ENCODE data around the gene FAM131B.

DNA sequence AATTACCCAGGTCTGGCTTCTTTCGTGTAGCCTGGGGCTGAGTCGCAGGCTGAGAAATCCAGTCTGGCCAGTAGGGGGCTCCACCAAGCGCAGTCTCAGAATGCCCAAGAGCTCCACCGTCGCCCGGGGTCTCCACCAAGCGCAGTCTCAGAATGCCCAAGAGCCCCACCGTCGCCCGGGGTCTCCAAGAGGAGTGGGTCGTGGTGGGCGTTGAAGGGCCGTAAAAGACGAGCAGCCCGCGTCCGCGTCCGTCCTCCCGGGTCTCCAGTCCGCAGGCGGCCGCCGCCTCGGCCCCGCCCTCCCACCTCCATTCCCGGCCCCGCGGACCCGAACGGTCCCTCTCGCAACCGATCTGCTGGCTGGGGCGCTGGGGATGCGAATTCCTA, 17.7 kb upstream of the FAM131B start:
- TF ChIP-seq, protein P1, sequence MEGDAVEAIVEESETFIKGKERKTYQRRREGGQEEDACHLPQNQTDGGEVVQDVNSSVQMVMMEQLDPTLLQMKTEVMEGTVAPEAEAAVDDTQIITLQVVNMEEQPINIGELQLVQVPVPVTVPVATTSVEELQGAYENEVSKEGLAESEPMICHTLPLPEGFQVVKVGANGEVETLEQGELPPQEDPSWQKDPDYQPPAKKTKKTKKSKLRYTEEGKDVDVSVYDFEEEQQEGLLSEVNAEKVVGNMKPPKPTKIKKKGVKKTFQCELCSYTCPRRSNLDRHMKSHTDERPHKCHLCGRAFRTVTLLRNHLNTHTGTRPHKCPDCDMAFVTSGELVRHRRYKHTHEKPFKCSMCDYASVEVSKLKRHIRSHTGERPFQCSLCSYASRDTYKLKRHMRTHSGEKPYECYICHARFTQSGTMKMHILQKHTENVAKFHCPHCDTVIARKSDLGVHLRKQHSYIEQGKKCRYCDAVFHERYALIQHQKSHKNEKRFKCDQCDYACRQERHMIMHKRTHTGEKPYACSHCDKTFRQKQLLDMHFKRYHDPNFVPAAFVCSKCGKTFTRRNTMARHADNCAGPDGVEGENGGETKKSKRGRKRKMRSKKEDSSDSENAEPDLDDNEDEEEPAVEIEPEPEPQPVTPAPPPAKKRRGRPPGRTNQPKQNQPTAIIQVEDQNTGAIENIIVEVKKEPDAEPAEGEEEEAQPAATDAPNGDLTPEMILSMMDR (IDR thresholded peaks at IDR 0.05): peak; percentile 83 to 90 (median 86)
- TF ChIP-seq POLR2A (IDR thresholded peaks at IDR 0.05): no peak
- no peak for TF ChIP-seq POLR2AphosphoS5 (IDR thresholded peaks at IDR 0.05)
- TF ChIP-seq EP300 (IDR thresholded peaks at IDR 0.05): no peak
